Measurements from ENCODE around the gene DGKQ.

Gene DGKQ

GRCh38 chr4:967113-968104, 6.0 kb downstream of the DGKQ start:
- ChIA-PET CTCF (no interaction called here), POLR2A (no interaction called here)
- no peak for TF ChIP-seq CTCF (IDR thresholded peaks at IDR 0.05; ENCODE audit: insufficient read depth, low read length, missing control alignments)
- DNase-seq (ENCODE audit: low read depth, low spot score), result no peak
- H3K4me3 ChIP-seq (ENCODE audit: low read depth, low read length), result no peak overlapping the region

GRCh38 chr4:966266-967112, 6.9 kb downstream of the DGKQ start:
- ChIA-PET POLR2A (no interaction called here), CTCF (interaction anchor here (0.6 kb wide), 1 partner anchor 28 kb away, joined by 3 read pairs; no protein-coding TSS in a partner anchor)
- TF ChIP-seq CTCF (IDR thresholded peaks at IDR 0.05; ENCODE audit: insufficient read depth, low read length, missing control alignments), result no peak
- no peak for DNase-seq (ENCODE audit: low read depth, low spot score)
- no peak overlapping the region for H3K4me3 ChIP-seq (ENCODE audit: low read depth, low read length)

- H3K4me3 ChIP-seq (ENCODE audit: low read depth, low read length), result no peak overlapping the region
- CTCF ChIA-PET, result no interaction called here
- TF ChIP-seq CTCF (IDR thresholded peaks at IDR 0.05; ENCODE audit: insufficient read depth, low read length, missing control alignments), result no peak
- POLR2A ChIA-PET, result no interaction called here
- DNase-seq (ENCODE audit: low read depth, low spot score), result no peak
Measured at GRCh38 chr4:965766-966134, 7.6 kb downstream of the DGKQ start.

- POLR2A ChIA-PET, result no interaction called here
- no peak for DNase-seq (ENCODE audit: low read depth, low spot score)
- H3K4me3 ChIP-seq (ENCODE audit: low read depth, low read length), result no peak overlapping the region
- CTCF ChIA-PET, result no interaction called here
- no peak for TF ChIP-seq CTCF (IDR thresholded peaks at IDR 0.05; ENCODE audit: insufficient read depth, low read length, missing control alignments)
Measured at GRCh38 chr4:965048-965765, 8.2 kb downstream of the DGKQ start.

- TF ChIP-seq CTCF (IDR thresholded peaks at IDR 0.05; ENCODE audit: insufficient read depth, low read length, missing control alignments), result no peak
- ChIA-PET POLR2A (no interaction called here), CTCF (no interaction called here)
- no peak overlapping the region for H3K4me3 ChIP-seq (ENCODE audit: low read depth, low read length)
- no peak for DNase-seq (ENCODE audit: low read depth, low spot score)
Measured at GRCh38 chr4:964346-965025, 8.9 kb downstream of the DGKQ start.

Measured in AG04449 (cell line).